ENCODE results near the gene DYNLRB1. TPM values are rescaled to one million over a fixed set of nuclear protein-coding genes. Genes with fewer than 3 reads are reported as not detected.

Gene DYNLRB1
- total RNA-seq (2013): 67.4 TPM
- polyA plus RNA-seq (100 to 1,000 TPM; 139 to 166 (median 148) TPM), polyA minus RNA-seq (33.4 and 58.7 TPM in 2 replicates), total RNA-seq (1.1 to 3.8 (median 1.8) reads per million in 11 experiments)

- intact Hi-C loops (cut with micrococcal nuclease): no loop called here
These were observed at the start of gene DYNLRB1 for GRCh38 chr20:34516247-34517113. DYNLRB1 (plus strand) TSS chr20:34516422; CDS start chr20:34516459, 37 bp downstream.

More at GRCh38 chr20:34516247-34517113, at the start of gene DYNLRB1:
- no peak for TF ChIP-seq CTCF (IDR thresholded peaks at IDR 0.05)
- Histone ChIP-seq H3K9me3 (replicated peaks in 1 of 2; ENCODE audit: control insufficient read depth in 1 of 2, insufficient read depth in 1 of 2, low read length in 2 of 2) (no peaks in the 10 kb centered on the region), H3K36me3 (replicated peaks in 1 of 2; ENCODE audit: control insufficient read depth in 1 of 2, insufficient read depth in 2 of 2, low read length in 2 of 2) (peaks cover 3 to 26% of the 10 kb centered on the region in 2 donors), H3K79me2 (ENCODE audit: insufficient read depth, low read length) (peaks cover 55% of the 10 kb centered on the region), H3K27me3 (ENCODE audit: control insufficient read depth in 2 of 2, insufficient read depth in 2 of 2, low read length in 2 of 2) (no peaks in the 10 kb centered on the region), H3K4me2 (replicated peaks; ENCODE audit: extremely low read depth, low read length, poor library complexity, severe bottlenecking) (peak within 1 kb of the TSS; percentile 98), H2AFZ (ENCODE audit: insufficient read depth, low read depth, low read length, poor library complexity, severe bottlenecking) (peak within 1 kb of the TSS; percentile 99), H4K20me1 (ENCODE audit: insufficient read depth, low read length) (peaks cover 30% of the 10 kb centered on the region), H3K9ac (ENCODE audit: insufficient read depth, low read length, poor library complexity, severe bottlenecking) (peak within 1 kb of the TSS; percentile 90), H3K4me3 (replicated peaks in 1 of 3; ENCODE audit: low read depth in 2 of 3, low read length in 3 of 3) (peak within 1 kb of the TSS; percentile 84 to 98 (median 93)), H3K4me1 (ENCODE audit: control insufficient read depth in 1 of 2, insufficient read depth in 2 of 2, low read length in 2 of 2) (peaks cover 12 to 21% of the 10 kb centered on the region in 2 donors), H3K27ac (ENCODE audit: low read depth in 1 of 2, low read length in 2 of 2) (peak within 1 kb of the TSS; percentile 59 to 85)
- DNase-seq: peak; percentile 85 to 96 (median 90)
- H3K4me3 Mint-ChIP-seq: peak within 1 kb of the TSS; percentile 97 to 99
- H3K27me3 Mint-ChIP-seq (ENCODE audit: low read depth in 3 of 3): peaks cover 0 to 2% (median 2%) of the 10 kb centered on the region in 3 donors
- H3K4me1 Mint-ChIP-seq: peaks cover 27% of the 10 kb centered on the region
- peaks cover 0 to 5% (median 0%) of the 10 kb centered on the region in 7 donors for H3K9me3 Mint-ChIP-seq
- under 1% methylated on average over 54 of the region's 59 CpGs for WGBS (ENCODE audit: insufficient coverage)
- H3K36me3 Mint-ChIP-seq: peaks cover 8 to 23% of the 10 kb centered on the region in 2 donors
- H3K27ac Mint-ChIP-seq: peak within 1 kb of the TSS; percentile 89 to 98 (median 97)
